ENCODE data around the gene CCNY.

Gene CCNY

DNA sequence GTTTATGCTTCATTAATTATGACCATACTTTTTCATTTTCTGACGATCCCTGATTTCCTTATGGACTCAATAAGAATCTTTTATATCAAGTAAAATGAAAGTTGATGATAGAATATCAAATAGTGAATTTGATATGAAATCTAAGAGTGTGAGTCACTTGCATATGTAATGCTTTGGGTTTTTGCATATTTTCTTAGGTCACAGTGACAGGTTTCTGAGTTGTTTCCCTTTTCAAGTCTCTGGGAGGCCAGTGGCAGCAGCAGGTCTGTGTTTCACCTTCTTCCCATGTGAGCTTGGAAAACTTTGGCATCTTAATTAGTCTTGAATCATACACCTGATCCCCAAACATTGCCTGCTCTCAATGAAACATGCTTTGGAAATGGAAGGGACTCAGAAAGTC, 234.1 kb downstream of the CCNY start:
- TF ChIP-seq POLR2AphosphoS5 (IDR thresholded peaks at IDR 0.05; ENCODE audit: low read depth, low read length) = no peak
- TF ChIP-seq SIN3A (IDR thresholded peaks at IDR 0.05; ENCODE audit: borderline replicate concordance, insufficient read depth, low read length) = no peak
- no peak for TF ChIP-seq TAF1 (IDR thresholded peaks at IDR 0.05; ENCODE audit: borderline replicate concordance, insufficient read depth, low read length)
- no peak for TF ChIP-seq FOXP2 (optimal IDR thresholded peaks at IDR 0.05; ENCODE audit: borderline replicate concordance, extremely low read depth, extremely low read length, insufficient read depth)
- TF ChIP-seq, protein P1, sequence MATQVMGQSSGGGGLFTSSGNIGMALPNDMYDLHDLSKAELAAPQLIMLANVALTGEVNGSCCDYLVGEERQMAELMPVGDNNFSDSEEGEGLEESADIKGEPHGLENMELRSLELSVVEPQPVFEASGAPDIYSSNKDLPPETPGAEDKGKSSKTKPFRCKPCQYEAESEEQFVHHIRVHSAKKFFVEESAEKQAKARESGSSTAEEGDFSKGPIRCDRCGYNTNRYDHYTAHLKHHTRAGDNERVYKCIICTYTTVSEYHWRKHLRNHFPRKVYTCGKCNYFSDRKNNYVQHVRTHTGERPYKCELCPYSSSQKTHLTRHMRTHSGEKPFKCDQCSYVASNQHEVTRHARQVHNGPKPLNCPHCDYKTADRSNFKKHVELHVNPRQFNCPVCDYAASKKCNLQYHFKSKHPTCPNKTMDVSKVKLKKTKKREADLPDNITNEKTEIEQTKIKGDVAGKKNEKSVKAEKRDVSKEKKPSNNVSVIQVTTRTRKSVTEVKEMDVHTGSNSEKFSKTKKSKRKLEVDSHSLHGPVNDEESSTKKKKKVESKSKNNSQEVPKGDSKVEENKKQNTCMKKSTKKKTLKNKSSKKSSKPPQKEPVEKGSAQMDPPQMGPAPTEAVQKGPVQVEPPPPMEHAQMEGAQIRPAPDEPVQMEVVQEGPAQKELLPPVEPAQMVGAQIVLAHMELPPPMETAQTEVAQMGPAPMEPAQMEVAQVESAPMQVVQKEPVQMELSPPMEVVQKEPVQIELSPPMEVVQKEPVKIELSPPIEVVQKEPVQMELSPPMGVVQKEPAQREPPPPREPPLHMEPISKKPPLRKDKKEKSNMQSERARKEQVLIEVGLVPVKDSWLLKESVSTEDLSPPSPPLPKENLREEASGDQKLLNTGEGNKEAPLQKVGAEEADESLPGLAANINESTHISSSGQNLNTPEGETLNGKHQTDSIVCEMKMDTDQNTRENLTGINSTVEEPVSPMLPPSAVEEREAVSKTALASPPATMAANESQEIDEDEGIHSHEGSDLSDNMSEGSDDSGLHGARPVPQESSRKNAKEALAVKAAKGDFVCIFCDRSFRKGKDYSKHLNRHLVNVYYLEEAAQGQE (IDR thresholded peaks at IDR 0.05; ENCODE audit: insufficient read depth in 1 of 2, low read depth in 2 of 2, low read length in 2 of 2) = no peak

DNA sequence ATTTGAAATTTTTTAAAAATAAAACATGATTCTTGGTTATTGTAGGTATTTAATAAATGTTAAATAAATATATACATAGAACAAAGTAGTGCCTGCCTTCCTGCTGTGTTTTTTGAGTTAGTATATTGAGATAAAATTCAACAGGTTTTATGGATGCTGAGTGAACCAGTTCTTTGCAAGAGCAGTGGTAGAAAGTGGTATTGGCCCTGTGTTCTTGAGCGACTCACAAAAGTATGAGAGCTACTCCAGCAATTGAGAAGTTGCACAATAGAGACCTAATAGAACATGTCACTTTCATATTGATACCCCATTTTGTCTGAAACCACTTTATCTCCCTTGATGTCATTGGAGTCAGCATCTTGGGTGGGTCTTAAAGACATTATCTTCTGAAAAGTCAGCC, 236.3 kb downstream of the CCNY start:
- TF ChIP-seq, protein P1 (IDR thresholded peaks at IDR 0.05; ENCODE audit: insufficient read depth in 1 of 2, low read depth in 2 of 2, low read length in 2 of 2) = no peak

DNA sequence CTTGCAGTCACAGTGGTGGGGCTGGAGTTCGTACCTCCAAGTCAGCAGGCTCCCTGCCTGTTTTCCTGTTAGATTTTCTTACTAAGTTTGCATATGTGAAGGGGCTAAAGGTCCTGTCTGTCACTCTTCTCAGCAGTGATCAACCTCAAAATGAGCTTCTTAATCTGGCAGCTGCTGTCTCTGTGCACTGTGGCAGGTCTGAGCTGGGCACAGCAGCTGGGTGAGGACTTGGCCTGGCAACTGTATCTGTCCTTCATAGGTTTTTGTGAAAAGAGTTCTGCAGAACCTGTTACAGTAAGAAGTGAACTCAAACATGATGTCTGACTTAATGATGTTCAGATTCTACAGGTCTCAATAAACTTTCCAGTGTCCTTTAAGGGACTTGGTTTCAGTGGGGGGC, 237.5 kb downstream of the CCNY start:
- TF ChIP-seq, protein P1 (IDR thresholded peaks at IDR 0.05; ENCODE audit: insufficient read depth in 1 of 2, low read depth in 2 of 2, low read length in 2 of 2) = no peak
- TF ChIP-seq TAF1 (IDR thresholded peaks at IDR 0.05; ENCODE audit: borderline replicate concordance, insufficient read depth, low read length) = no peak
- TF ChIP-seq SIN3A (IDR thresholded peaks at IDR 0.05; ENCODE audit: borderline replicate concordance, insufficient read depth, low read length) = no peak
- TF ChIP-seq FOXP2 (optimal IDR thresholded peaks at IDR 0.05; ENCODE audit: borderline replicate concordance, extremely low read depth, extremely low read length, insufficient read depth) = no peak
- TF ChIP-seq POLR2AphosphoS5 (IDR thresholded peaks at IDR 0.05; ENCODE audit: low read depth, low read length) = no peak

DNA sequence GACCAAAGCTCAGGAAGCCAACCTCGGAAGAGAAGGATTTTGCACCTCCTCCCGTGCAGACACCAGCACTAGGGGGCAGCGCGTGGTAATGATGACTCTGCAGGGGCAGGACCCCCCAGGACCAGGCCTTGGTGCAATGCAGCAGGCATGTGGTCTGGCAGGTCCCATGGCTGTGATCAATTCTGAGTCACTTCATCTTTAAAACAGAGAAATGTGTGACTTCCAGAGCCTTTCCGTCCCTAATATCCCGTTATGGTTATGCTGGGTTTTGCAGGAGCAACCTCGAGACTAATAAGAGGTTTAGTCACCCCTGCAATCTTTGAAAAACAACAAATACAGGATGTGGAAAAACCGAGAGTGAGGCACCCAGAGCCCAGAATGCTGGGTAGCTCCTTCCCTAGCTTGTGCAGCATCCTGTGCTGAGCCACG, 238.6 kb downstream of the CCNY start:
- no peak for TF ChIP-seq POLR2AphosphoS5 (IDR thresholded peaks at IDR 0.05; ENCODE audit: low read depth, low read length)
- TF ChIP-seq, protein P1 (IDR thresholded peaks at IDR 0.05; ENCODE audit: insufficient read depth in 1 of 2, low read depth in 2 of 2, low read length in 2 of 2) = no peak
- TF ChIP-seq TAF1 (IDR thresholded peaks at IDR 0.05; ENCODE audit: borderline replicate concordance, insufficient read depth, low read length) = no peak
- TF ChIP-seq FOXP2 (optimal IDR thresholded peaks at IDR 0.05; ENCODE audit: borderline replicate concordance, extremely low read depth, extremely low read length, insufficient read depth) = no peak
- TF ChIP-seq SIN3A (IDR thresholded peaks at IDR 0.05; ENCODE audit: borderline replicate concordance, insufficient read depth, low read length) = no peak

DNA sequence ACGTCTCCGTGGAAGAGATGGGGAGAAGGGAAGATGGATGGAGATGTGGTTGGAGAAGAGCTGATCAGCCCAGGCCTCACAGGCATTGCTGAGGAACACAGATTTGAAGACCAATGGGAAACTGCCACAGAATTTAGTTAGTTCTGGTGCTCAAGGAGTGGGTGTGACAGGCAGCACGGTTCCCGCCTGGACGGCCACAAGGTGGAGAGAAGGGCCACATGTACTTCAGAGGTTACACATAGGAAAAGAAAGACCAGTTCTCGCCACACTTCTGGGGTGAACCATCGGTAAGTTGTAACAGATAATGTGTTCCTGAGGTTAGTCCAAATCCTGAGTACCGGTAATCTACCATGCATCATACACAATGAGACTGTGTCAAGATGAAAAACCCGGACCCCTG, 239.3 kb downstream of the CCNY start:
- no peak for TF ChIP-seq POLR2AphosphoS5 (IDR thresholded peaks at IDR 0.05; ENCODE audit: low read depth, low read length)
- TF ChIP-seq FOXP2 (optimal IDR thresholded peaks at IDR 0.05; ENCODE audit: borderline replicate concordance, extremely low read depth, extremely low read length, insufficient read depth) = no peak
- TF ChIP-seq SIN3A (IDR thresholded peaks at IDR 0.05; ENCODE audit: borderline replicate concordance, insufficient read depth, low read length) = no peak
- no peak for TF ChIP-seq TAF1 (IDR thresholded peaks at IDR 0.05; ENCODE audit: borderline replicate concordance, insufficient read depth, low read length)
- TF ChIP-seq, protein P1 (IDR thresholded peaks at IDR 0.05; ENCODE audit: insufficient read depth in 1 of 2, low read depth in 2 of 2, low read length in 2 of 2) = no peak
